ENCODE results near the gene BPIFB2. TPM values are rescaled to one million over a fixed set of nuclear protein-coding genes. Genes with fewer than 3 reads are reported as not detected.
"Not testable (repeated sequence)": the region's sequence is repeated elsewhere in the genome, so short reads cannot be mapped to it uniquely, and the experiment has no call there.

Gene BPIFB2
- polyA plus RNA-seq, 1 donor (not counting 4 experiments of a cell fraction or from before 2014, with no cell fraction given), result not detected

DNA sequence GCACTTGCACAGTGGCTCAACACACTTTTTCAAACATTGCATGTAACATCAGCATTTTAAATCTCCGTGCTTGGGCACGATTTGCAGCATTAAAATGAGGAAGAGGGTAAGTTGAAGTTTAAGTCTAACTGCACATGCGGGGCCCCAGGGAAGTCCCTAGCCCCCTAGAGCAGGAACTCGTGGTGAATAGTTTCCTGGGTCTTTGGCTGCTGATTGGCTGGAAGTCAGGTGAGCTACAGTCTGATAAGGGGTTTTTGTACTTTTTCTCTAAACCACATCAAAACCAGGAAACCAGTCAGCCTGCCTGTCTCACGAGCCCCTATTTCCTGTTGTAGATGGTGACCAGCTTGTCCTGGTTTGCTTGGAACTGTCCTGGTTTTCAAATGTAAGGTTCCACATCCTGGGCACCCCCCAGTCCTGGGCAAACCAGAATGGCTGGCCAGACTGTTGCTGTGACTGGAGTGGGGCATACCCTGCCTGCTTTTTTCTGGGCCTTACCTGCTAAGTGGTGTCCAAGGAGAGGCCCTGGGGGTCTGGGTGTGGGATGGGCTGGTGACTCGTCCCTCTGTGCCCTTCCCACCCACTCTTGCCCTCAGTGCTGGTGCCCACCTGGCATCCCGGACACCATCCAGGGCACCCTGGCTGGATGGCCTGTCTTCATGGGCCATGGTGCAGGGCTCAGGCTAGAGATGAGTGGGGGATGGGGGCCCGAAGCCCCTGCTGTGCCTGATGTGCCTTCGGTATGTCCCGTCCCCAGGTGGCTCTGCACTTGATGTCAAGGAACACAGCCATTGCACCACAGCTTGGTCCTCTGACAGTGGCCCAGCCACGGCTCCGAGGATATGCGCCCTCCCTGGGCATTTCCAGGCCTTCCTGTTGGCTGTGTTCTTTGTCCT, 35.1 kb upstream of the BPIFB2 start:
- H3K4me1 ChIP-seq (ENCODE audit: control insufficient read depth, extremely low read depth, insufficient read depth, low read length), result no peaks in the 10 kb centered on the region
- no peaks in the 10 kb centered on the region for H3K9me1 ChIP-seq (ENCODE audit: control insufficient read depth, extremely low read depth, insufficient read depth, low read length)
- H3K9me3 ChIP-seq (ENCODE audit: control insufficient read depth, low read depth, low read length), result no peaks in the 10 kb centered on the region
- H3K27me3 ChIP-seq (ENCODE audit: control insufficient read depth, extremely low read depth, insufficient read depth, low read length), result no peaks in the 10 kb centered on the region
- H3K27ac ChIP-seq (ENCODE audit: control insufficient read depth, insufficient read depth, low read length), result no peak overlapping the region
- dilution Hi-C loops (cut with MboI; ENCODE audit: extremely low pct_ligation_motif_present, low sequenced_read_pairs), result no loop called here
- no peaks in the 10 kb centered on the region for H3K79me2 ChIP-seq (ENCODE audit: control insufficient read depth, insufficient read depth, low read length)
- TF ChIP-seq EZH2 (IDR thresholded peaks at IDR 0.05; ENCODE audit: low read length), result no peak
- TF ChIP-seq, protein P1, sequence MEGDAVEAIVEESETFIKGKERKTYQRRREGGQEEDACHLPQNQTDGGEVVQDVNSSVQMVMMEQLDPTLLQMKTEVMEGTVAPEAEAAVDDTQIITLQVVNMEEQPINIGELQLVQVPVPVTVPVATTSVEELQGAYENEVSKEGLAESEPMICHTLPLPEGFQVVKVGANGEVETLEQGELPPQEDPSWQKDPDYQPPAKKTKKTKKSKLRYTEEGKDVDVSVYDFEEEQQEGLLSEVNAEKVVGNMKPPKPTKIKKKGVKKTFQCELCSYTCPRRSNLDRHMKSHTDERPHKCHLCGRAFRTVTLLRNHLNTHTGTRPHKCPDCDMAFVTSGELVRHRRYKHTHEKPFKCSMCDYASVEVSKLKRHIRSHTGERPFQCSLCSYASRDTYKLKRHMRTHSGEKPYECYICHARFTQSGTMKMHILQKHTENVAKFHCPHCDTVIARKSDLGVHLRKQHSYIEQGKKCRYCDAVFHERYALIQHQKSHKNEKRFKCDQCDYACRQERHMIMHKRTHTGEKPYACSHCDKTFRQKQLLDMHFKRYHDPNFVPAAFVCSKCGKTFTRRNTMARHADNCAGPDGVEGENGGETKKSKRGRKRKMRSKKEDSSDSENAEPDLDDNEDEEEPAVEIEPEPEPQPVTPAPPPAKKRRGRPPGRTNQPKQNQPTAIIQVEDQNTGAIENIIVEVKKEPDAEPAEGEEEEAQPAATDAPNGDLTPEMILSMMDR (optimal IDR thresholded peaks at IDR 0.05 in 1 of 3, IDR thresholded peaks at IDR 0.05 in 1 of 3, conservative IDR thresholded peaks at IDR 0.05 in 1 of 3; ENCODE audit: extremely low read depth in 1 of 3, insufficient read depth in 2 of 3, low read length in 3 of 3), result no peak
- FAIRE-seq, result no peak
- no peak overlapping the region for H2AFZ ChIP-seq (ENCODE audit: control insufficient read depth, low read length)
- H3K4me3 ChIP-seq (ENCODE audit: control insufficient read depth in 2 of 3, extremely low read depth in 1 of 3, insufficient read depth in 2 of 3, low read depth in 1 of 3, low read length in 3 of 3), result no peak overlapping the region
- H3K9ac ChIP-seq (ENCODE audit: control insufficient read depth, extremely low read depth, insufficient read depth, low read length), result no peak overlapping the region
- H3K4me2 ChIP-seq (ENCODE audit: control insufficient read depth, extremely low read depth, insufficient read depth, low read depth, low read length), result no peak overlapping the region
- no peaks in the 10 kb centered on the region for H4K20me1 ChIP-seq (ENCODE audit: control insufficient read depth, extremely low read depth, insufficient read depth, low read length)
- no peak for DNase-seq (ENCODE audit: low read depth, low spot score)
- no peaks in the 10 kb centered on the region for H3K36me3 ChIP-seq (ENCODE audit: control insufficient read depth in 2 of 2, extremely low read depth in 1 of 2, insufficient read depth in 2 of 2, low read length in 2 of 2)

DNA sequence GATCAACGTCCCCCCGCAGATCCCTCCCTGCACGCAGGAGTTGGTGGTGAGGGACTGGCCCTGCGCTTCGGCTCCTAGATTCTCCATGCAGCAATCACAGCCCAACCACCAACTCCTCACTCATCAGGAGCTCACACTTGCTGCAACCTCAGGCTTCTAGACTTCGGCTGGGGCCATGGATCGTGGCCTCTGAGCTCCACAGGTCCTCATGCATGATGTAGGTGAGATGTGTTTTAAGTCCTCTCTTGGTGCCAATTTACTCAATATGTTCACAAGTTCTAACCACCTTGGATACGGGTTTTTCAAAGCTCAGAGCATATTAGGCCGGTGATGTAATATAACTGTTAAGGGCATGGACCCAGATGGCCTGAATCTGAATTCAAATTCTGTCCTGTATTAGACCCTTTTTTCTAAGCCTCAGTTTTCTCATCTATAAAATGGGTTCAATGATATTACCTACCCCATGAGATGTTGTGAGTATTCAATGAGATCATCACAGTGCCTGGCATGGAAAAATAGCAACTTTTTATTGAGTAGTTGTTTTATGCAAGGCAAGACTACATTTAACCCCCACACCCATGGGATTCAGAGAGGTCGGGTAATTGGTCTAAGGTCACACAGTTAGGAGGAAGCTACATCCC, 34.3 kb upstream of the BPIFB2 start:
- no peaks in the 10 kb centered on the region for H3K9me3 ChIP-seq (ENCODE audit: control insufficient read depth, low read depth, low read length)
- no peak for FAIRE-seq
- no peaks in the 10 kb centered on the region for H4K20me1 ChIP-seq (ENCODE audit: control insufficient read depth, extremely low read depth, insufficient read depth, low read length)
- TF ChIP-seq, protein P1 (optimal IDR thresholded peaks at IDR 0.05 in 1 of 3, IDR thresholded peaks at IDR 0.05 in 1 of 3, conservative IDR thresholded peaks at IDR 0.05 in 1 of 3; ENCODE audit: extremely low read depth in 1 of 3, insufficient read depth in 2 of 3, low read length in 3 of 3), result no peak
- no peak for TF ChIP-seq EZH2 (IDR thresholded peaks at IDR 0.05; ENCODE audit: low read length)
- H3K27ac ChIP-seq (ENCODE audit: control insufficient read depth, insufficient read depth, low read length), result no peak overlapping the region
- H3K4me2 ChIP-seq (ENCODE audit: control insufficient read depth, extremely low read depth, insufficient read depth, low read depth, low read length), result no peak overlapping the region
- no peaks in the 10 kb centered on the region for H3K4me1 ChIP-seq (ENCODE audit: control insufficient read depth, extremely low read depth, insufficient read depth, low read length)
- DNase-seq (ENCODE audit: low read depth, low spot score), result no peak
- H3K27me3 ChIP-seq (ENCODE audit: control insufficient read depth, extremely low read depth, insufficient read depth, low read length), result no peaks in the 10 kb centered on the region
- H2AFZ ChIP-seq (ENCODE audit: control insufficient read depth, low read length), result no peak overlapping the region
- H3K9ac ChIP-seq (ENCODE audit: control insufficient read depth, extremely low read depth, insufficient read depth, low read length), result no peak overlapping the region
- no peaks in the 10 kb centered on the region for H3K79me2 ChIP-seq (ENCODE audit: control insufficient read depth, insufficient read depth, low read length)
- H3K36me3 ChIP-seq (ENCODE audit: control insufficient read depth in 2 of 2, extremely low read depth in 1 of 2, insufficient read depth in 2 of 2, low read length in 2 of 2), result no peaks in the 10 kb centered on the region
- no peak overlapping the region for H3K4me3 ChIP-seq (ENCODE audit: control insufficient read depth in 2 of 3, extremely low read depth in 1 of 3, insufficient read depth in 2 of 3, low read depth in 1 of 3, low read length in 3 of 3)
- dilution Hi-C loops (cut with MboI; ENCODE audit: extremely low pct_ligation_motif_present, low sequenced_read_pairs), result no loop called here
- H3K9me1 ChIP-seq (ENCODE audit: control insufficient read depth, extremely low read depth, insufficient read depth, low read length), result no peaks in the 10 kb centered on the region

DNA sequence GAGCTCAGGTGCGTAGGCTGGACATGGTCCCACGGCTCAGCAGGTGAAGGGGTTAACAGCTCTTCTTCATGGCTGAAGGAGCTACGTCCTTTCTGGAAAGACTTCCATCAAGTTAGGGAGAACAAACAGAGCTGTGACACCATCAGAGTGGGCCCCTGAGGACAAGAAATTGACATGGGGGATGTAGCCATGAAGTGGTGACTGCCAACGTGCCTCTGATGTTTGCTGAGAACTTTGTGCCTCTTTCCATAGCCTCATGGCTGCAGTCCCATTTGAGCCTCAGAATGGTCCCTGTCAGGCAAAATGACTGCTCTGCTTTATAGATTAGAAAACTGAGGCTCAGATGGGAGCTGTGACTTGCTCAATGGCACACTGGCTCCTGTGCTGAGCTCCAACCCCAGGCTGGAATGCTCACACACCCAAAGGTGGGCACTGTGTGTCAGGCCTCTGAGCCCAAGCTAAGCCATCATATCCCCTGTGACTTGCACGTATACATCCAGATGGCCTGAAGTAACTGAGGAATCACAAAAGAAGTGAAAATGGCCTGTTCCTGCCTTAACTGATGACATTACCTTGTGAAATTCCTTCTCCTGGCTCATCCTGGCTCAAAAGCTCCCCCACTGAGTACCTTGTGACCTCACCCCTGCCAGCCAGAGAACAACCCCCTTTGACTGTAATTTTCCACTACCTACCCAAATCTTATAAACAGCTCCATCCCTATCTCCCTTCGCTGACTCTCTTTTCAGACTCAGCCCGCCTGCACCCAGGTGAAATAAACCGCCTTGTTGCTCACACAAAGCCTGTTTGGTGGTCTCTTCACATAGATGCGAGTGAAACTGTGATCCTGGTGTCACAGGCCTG, 33.1 kb upstream of the BPIFB2 start:
- H3K4me2 ChIP-seq (ENCODE audit: control insufficient read depth, extremely low read depth, insufficient read depth, low read depth, low read length); DNase-seq (ENCODE audit: low read depth, low spot score); H3K36me3 ChIP-seq (ENCODE audit: control insufficient read depth in 2 of 2, extremely low read depth in 1 of 2, insufficient read depth in 2 of 2, low read length in 2 of 2); H3K4me1 ChIP-seq (ENCODE audit: control insufficient read depth, extremely low read depth, insufficient read depth, low read length); dilution Hi-C loops (cut with MboI; ENCODE audit: extremely low pct_ligation_motif_present, low sequenced_read_pairs); H3K27ac ChIP-seq (ENCODE audit: control insufficient read depth, insufficient read depth, low read length); H3K9ac ChIP-seq (ENCODE audit: control insufficient read depth, extremely low read depth, insufficient read depth, low read length); H3K9me3 ChIP-seq (ENCODE audit: control insufficient read depth, low read depth, low read length); FAIRE-seq; H2AFZ ChIP-seq (ENCODE audit: control insufficient read depth, low read length); H4K20me1 ChIP-seq (ENCODE audit: control insufficient read depth, extremely low read depth, insufficient read depth, low read length); H3K79me2 ChIP-seq (ENCODE audit: control insufficient read depth, insufficient read depth, low read length); H3K27me3 ChIP-seq (ENCODE audit: control insufficient read depth, extremely low read depth, insufficient read depth, low read length); H3K9me1 ChIP-seq (ENCODE audit: control insufficient read depth, extremely low read depth, insufficient read depth, low read length); H3K4me3 ChIP-seq (ENCODE audit: control insufficient read depth in 2 of 3, extremely low read depth in 1 of 3, insufficient read depth in 2 of 3, low read depth in 1 of 3, low read length in 3 of 3): not testable (repeated sequence)

All from keratinocyte (primary cell).